AG09319 (cell line): ENCODE data around the gene BTBD9.

Experiments used
- DNase-seq: peaks from one replicate; pipeline ENCODE4 v3.0.0-alpha.2; 2010; ENCODE audit warnings: low read depth; ENCODE audit errors: extremely low read depth
- CTCF ChIP-seq: IDR thresholded peaks from 2 replicates; pipeline ENCODE4 v1.5.1; 2011; ENCODE audit warnings: low read depth, mild to moderate bottlenecking, inconsistent platforms, low read length, moderate library complexity

Gene BTBD9

GRCh38 chr6:38671885-38672467, 32.2 kb upstream of the BTBD9 start:
- peak; percentile 82 for TF ChIP-seq CTCF
- peak; percentile 32 for DNase-seq

GRCh38 chr6:38658418-38659167, 18.9 kb upstream of the BTBD9 start:
- TF ChIP-seq CTCF = no peak
- DNase-seq = no peak

GRCh38 chr6:38656896-38657295, 17.2 kb upstream of the BTBD9 start:
- no peak for TF ChIP-seq CTCF
- no peak for DNase-seq

- no peak for DNase-seq
- no peak for TF ChIP-seq CTCF
These were observed 14.5 kb upstream of the BTBD9 start for GRCh38 chr6:38654263-38654662.

- TF ChIP-seq CTCF = no peak
- no peak for DNase-seq
These were observed 11.5 kb upstream of the BTBD9 start for GRCh38 chr6:38651121-38651784.

- TF ChIP-seq CTCF = no peak
- DNase-seq = no peak
These were observed 10.6 kb upstream of the BTBD9 start for GRCh38 chr6:38650207-38650752.

GRCh38 chr6:38649744-38650143, 10.0 kb upstream of the BTBD9 start:
- no peak for DNase-seq
- no peak for TF ChIP-seq CTCF
